ENCODE results near the gene IFNAR2. TPM values are rescaled to one million over a fixed set of nuclear protein-coding genes. Genes with fewer than 3 reads are reported as not detected.

The IFNAR2 gene
- total and polyA plus RNA-seq, 10 donors = 20.4 to 124 (median 83.0) TPM

DNA sequence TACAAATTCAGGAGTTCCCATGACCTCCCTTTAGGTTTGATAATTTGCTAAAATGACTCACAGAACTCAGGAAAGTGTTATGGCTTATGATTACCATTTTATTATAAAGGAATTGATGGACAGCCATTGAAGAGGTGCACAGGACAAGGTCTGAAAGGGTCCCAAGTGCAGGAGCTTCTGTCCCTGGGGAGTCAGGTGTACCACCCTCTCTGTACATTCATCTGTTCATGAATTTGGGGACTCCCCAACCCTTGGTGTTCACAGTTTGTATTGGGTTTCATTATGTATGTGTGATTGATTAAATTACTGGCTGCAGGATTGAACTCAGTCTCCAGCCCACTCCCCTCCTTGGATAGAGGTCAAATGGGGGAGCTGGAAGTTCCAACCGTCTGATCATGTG lies 25.7 kb downstream of the IFNAR2 start:
- Histone ChIP-seq H3K9me3 (peaks cover 0 to 12% (median 5%) of the 10 kb centered on the region in 8 donors), H3K4me1 (peaks cover 0 to 39% (median 16%) of the 10 kb centered on the region in 6 donors), H3K4me3 (no peak overlapping the region), H3K27me3 (replicated peaks in 1 of 7) (no peaks in the 10 kb centered on the region), H3K27ac (peak overlapping the region in 1 of 8 donors; percentile 48), H3K36me3 (peaks cover 4 to 100% (median 87%) of the 10 kb centered on the region in 6 donors)
- 60 to 76% (median 64%) methylated on average over 1 of the region's 1 CpG for WGBS, 5 donors
- intact Hi-C loops (cut with DNase I; ENCODE audit: low total_unique reads) = no loop called here
- TF ChIP-seq POLR2AphosphoS5 (IDR thresholded peaks at IDR 0.05) (no peak), POLR2A (IDR thresholded peaks at IDR 0.05) (no peak)
- TF ChIP-seq, protein P1, sequence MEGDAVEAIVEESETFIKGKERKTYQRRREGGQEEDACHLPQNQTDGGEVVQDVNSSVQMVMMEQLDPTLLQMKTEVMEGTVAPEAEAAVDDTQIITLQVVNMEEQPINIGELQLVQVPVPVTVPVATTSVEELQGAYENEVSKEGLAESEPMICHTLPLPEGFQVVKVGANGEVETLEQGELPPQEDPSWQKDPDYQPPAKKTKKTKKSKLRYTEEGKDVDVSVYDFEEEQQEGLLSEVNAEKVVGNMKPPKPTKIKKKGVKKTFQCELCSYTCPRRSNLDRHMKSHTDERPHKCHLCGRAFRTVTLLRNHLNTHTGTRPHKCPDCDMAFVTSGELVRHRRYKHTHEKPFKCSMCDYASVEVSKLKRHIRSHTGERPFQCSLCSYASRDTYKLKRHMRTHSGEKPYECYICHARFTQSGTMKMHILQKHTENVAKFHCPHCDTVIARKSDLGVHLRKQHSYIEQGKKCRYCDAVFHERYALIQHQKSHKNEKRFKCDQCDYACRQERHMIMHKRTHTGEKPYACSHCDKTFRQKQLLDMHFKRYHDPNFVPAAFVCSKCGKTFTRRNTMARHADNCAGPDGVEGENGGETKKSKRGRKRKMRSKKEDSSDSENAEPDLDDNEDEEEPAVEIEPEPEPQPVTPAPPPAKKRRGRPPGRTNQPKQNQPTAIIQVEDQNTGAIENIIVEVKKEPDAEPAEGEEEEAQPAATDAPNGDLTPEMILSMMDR (IDR thresholded peaks at IDR 0.05 in 8 of 11, conservative IDR thresholded peaks at IDR 0.05 in 3 of 11) = no peak
- no peak for DNase-seq

DNA sequence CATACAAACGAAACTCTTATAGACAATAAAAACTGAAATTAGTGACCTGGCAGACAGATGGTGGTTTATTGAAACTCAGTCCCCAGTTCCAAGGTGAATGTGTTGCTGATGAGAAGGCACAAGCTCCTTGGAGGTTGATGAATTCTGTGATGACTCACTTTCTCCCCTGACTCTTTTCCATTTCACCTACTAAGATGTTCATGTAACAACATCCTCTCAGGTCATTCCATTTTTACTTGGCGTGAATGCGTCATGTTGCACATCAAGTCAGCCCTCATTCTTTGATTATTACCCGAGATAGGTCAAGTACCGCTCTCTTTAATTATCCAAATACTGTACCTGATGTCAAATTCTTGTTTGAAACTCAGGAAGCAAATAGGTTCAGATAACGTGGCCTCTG lies 26.3 kb downstream of the IFNAR2 start:
- Histone ChIP-seq H3K4me1 (peaks cover 4 to 45% (median 20%) of the 10 kb centered on the region in 6 donors), H3K9me3 (peaks cover 0 to 12% (median 5%) of the 10 kb centered on the region in 8 donors), H3K27me3 (replicated peaks in 1 of 7) (no peaks in the 10 kb centered on the region), H3K4me3 (no peak overlapping the region), H3K36me3 (peaks cover 4 to 97% (median 81%) of the 10 kb centered on the region in 6 donors), H3K27ac (peak overlapping the region in 1 of 8 donors; percentile 48)
- intact Hi-C loops (cut with DNase I; ENCODE audit: low total_unique reads) = no loop called here
- 85 to 90% (median 85%) methylated on average over 6 of the region's 6 CpGs for WGBS, 5 donors
- TF ChIP-seq POLR2AphosphoS5 (IDR thresholded peaks at IDR 0.05) (no peak), POLR2A (IDR thresholded peaks at IDR 0.05) (no peak)
- TF ChIP-seq, protein P1 (IDR thresholded peaks at IDR 0.05 in 8 of 11, conservative IDR thresholded peaks at IDR 0.05 in 3 of 11) = no peak
- DNase-seq = no peak

DNA sequence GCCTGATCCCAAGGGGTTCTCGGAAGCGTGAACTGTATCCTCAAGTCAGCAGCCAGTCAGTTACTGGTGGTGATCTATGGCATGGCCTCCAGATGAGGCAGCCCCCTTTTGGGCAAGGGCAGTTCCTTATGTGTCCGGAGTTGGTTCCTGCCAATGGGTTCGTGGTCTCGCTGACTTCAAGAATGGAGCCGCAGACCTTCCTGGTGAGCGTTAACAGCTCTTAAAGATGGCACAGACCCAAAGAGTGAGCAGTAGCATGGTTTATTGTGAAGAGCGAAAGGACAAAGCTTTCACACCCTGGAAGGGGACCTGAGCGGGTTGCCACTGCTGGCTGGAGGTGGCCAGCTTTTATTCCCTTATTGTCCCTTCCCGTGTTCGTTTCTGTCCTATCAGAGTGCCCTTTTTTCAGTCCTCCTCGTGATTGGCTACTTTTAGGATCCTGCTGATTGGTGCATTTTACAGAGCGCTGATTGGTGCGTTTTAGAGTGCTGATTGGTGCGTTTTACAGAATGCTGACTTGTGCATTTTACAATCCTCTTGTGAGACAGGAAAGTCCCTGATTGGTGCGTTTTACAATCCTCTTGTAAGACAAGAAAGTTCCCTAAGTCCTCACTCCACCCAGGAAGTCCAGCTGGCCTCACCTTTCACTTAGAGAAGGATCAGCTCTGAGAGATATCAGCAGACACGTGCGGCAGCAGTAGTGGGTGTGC lies 27.5 kb downstream of the IFNAR2 start:
- Histone ChIP-seq H3K4me1 (peaks cover 14 to 53% (median 32%) of the 10 kb centered on the region in 6 donors), H3K4me3 (no peak overlapping the region), H3K27ac (peak overlapping the region in 1 of 8 donors; percentile 48), H3K36me3 (peaks cover 4 to 96% (median 69%) of the 10 kb centered on the region in 6 donors), H3K9me3 (peaks cover 0 to 12% (median 5%) of the 10 kb centered on the region in 8 donors), H3K27me3 (replicated peaks in 1 of 7) (no peaks in the 10 kb centered on the region)
- WGBS, 5 donors = 87 to 95% (median 90%) methylated on average over 18 of the region's 18 CpGs
- intact Hi-C loops (cut with DNase I; ENCODE audit: low total_unique reads) = no loop called here
- TF ChIP-seq, protein P1 (IDR thresholded peaks at IDR 0.05 in 8 of 11, conservative IDR thresholded peaks at IDR 0.05 in 3 of 11) = no peak
- TF ChIP-seq POLR2A (IDR thresholded peaks at IDR 0.05) = no peak
- TF ChIP-seq POLR2AphosphoS5 (IDR thresholded peaks at IDR 0.05) = no peak
- no peak for DNase-seq

DNA sequence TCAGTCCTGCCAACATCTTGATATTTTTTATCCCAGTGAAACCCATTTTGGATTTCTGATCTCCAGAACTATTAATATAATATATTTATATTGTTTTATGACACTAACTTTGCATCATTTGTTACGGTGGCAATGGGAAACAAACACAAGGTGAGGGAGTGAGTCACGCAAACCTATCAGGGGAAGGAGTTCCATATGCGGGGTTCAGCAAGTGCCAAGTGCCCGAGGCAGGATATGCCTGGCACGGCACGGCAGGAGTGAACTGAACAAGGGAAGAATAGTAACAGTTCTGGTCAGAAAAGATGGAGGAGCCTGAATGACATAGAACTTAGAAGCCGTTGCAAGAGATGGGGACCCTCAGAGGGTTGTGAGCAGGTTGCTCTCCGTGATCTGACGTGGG lies 28.7 kb downstream of the IFNAR2 start:
- intact Hi-C loops (cut with DNase I; ENCODE audit: low total_unique reads) = no loop called here
- Histone ChIP-seq H3K4me3 (no peak overlapping the region), H3K36me3 (peaks cover 4 to 96% (median 68%) of the 10 kb centered on the region in 6 donors), H3K27me3 (replicated peaks in 1 of 7) (no peaks in the 10 kb centered on the region), H3K4me1 (peaks cover 14 to 65% (median 35%) of the 10 kb centered on the region in 6 donors), H3K9me3 (peaks cover 0 to 12% (median 5%) of the 10 kb centered on the region in 8 donors), H3K27ac (peak overlapping the region in 2 of 8 donors; percentile 69 to 70)
- WGBS, 5 donors = 92 to 99% (median 97%) methylated on average over 9 of the region's 9 CpGs
- TF ChIP-seq POLR2AphosphoS5 (IDR thresholded peaks at IDR 0.05) (no peak), POLR2A (IDR thresholded peaks at IDR 0.05) (no peak)
- TF ChIP-seq, protein P1 (IDR thresholded peaks at IDR 0.05 in 8 of 11, conservative IDR thresholded peaks at IDR 0.05 in 3 of 11) = no peak
- DNase-seq = no peak

Data from spleen (tissue), 11 donors.